GM21825 (cell line): ENCODE results near the gene PRMT1.

ENCODE experiments used
- ATAC-seq: cut with Tn5 transposase; IDR thresholded peaks from one replicate; pipeline ENCODE4 v1.9.1; 2021; ENCODE audit warnings: mild to moderate bottlenecking, moderate library complexity; ENCODE audit not compliant: unreplicated experiment

The PRMT1 gene

GRCh38 chr19:49687566-49688316 is 10.7 kb downstream of the PRMT1 start:
- no peak for ATAC-seq

- ATAC-seq: no peak
These were observed 11.6 kb downstream of the PRMT1 start for GRCh38 chr19:49688531-49689132.

GRCh38 chr19:49689133-49690078 is 12.3 kb downstream of the PRMT1 start, which contains the start of gene ADM5:
Gene ADM5 (plus strand): TSS chr19:49689594. CDS start chr19:49689838, 244 bp downstream.
- no peak for ATAC-seq

DNA sequence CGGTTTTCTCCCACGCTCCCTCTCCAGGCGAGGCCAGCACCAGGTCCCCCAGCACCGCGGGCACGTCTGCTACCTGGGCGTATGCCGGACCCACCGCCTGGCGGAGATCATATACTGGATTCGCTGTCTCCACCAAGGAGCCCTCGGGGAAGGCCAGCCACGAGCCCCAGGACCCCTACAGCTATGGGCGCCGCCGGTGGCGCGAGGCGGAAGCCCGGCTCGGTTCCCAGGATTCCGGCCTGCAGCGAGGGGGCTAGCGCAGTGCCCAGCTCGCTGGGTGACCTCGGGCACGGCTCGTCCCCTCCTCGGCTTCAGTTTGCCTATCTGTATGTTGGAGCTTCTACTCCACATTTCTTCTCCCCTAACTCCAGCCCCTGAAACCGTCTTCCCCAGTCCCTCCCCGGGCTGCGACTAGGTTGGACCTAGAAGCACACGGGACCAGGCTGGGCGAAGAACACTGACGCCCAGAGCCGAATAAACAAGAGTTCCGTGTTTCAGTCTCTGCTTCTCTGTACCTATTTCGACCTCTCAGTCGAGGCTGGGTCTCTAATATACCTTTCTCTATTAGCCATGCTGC is 13.1 kb downstream of the PRMT1 start:
- no peak for ATAC-seq

- ATAC-seq: no peak
These were observed 13.7 kb downstream of the PRMT1 start, which contains the start of gene CPT1C for GRCh38 chr19:49690656-49691242. Gene CPT1C (plus strand): TSS chr19:49691116. CDS start chr19:49692253, 1,137 bp downstream.

DNA sequence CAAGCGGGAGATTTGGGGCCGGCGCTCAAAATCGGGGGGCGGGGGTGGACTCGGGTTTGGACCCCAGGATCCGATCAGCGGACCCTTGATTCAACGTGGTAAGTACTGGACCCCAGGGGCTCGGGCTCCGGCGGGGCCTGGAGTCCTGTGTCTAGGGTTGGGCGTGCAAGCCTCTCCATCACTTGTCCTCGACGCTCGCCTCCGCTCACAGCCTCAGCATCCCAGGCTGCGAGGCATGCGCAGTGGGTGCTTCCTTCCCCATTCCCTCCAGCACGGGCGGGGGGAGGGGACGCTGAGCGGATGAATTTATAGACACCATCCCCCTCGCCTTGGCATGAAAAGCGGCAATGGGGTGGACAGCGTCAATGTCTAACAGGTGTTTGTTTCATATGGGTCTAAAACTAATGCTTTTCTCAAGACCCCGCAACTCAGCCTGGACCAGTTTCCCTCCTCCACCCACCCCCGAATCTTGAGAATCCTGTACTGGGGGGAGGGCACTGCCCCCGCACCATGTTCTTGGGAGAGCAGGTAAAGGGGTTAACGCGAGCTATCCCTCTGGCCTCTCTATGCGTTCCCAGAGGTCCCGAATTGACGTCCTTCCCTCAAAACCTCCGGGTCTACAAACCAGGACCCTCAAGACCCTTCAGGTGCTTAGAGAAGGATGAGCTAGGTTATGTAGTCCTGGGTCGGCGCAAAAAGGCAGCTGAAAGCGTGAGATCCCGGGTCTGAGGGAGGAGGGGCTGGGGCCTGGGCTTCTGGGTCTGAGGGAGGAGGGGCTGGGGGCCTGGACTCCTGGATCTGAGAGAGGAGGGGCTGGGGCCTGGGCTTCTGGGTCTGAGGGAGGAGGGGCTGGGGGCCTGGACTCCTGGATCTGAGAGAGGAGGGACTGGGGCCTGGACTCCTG is 14.4 kb downstream of the PRMT1 start:
- ATAC-seq: no peak

GRCh38 chr19:49692147-49692506 is 15.1 kb downstream of the PRMT1 start:
- ATAC-seq: no peak

- ATAC-seq: no peak
These were observed 19.0 kb downstream of the PRMT1 start for GRCh38 chr19:49696115-49696514.

DNA sequence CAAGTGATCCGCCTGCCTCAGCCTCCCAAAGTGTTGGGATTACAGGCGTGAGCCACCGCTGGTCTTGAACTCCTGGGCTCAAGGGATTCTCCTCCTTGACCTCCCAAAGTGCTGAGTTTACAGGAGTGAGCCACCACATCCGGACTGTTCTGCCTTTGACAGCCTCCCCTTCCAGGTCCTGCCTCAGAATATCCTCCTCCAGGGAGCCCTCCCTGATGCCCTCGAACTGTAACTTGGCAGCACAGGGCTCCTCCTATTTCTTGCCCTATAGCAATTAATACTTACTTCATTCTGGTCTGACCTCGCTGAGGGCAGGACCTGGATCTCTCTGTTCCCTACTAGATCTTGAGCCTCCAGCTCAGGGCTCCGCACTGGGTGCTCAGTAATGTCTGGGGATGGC is 19.8 kb downstream of the PRMT1 start:
- no peak for ATAC-seq

DNA sequence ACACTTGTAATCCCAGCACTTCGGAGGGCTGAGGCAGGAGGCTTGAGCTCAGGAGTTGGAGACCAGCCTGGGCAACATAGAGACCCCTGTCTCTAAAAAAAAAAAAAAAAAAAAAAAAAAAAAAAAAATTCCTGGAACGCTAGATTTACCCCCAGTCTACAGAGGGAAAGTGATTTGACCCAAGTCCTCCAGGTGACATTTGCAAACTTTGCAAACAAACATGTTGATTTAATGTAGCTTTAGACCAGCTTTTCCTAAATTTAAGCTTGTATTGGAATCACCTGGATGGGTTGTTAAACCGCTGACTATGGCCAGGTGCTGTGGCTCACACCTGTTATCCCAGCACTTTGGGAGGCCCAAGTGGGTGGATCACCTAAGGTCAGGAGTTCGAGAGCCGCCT is 22.3 kb downstream of the PRMT1 start:
- no peak for ATAC-seq

DNA sequence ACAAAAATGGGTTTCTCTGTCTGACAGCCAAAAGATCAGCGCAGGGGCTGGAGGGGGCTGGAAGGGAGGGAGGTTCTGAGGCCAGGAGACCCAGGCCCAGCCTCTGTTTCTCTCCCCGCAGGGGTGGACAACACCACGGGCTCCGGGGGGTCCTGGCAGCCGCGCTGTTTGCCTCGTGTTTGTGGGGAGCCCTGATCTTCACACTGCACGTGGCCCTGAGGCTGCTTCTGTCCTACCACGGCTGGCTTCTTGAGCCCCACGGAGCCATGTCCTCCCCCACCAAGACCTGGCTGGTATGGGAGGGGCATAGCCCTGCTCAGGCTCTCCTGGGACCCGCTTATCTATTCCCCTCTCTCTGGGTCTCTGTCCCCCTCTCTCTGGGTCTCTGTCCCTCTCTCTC is 23.5 kb downstream of the PRMT1 start:
- ATAC-seq: no peak

DNA sequence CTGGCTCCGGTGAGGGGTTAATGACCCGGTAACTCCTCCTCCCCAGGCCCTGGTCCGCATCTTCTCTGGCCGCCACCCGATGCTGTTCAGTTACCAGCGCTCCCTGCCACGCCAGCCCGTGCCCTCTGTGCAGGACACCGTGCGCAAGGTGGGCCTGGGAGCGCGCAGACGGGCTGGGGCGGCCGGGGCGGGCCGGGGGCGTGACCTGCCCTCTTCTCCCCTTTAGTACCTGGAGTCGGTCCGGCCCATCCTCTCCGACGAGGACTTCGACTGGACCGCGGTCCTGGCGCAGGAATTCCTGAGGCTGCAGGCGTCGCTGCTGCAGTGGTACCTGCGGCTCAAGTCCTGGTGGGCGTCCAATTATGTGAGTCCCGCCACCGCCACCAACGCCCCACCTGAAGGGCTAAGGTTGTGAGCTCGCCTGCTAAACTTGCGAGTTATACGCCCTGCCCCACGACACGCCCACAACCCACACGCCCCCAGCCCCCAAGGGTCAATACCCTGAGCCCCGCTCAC is 24.3 kb downstream of the PRMT1 start:
- no peak for ATAC-seq

GRCh38 chr19:49704888-49705642 is 28.0 kb downstream of the PRMT1 start:
- ATAC-seq: no peak

GRCh38 chr19:49705919-49706318 is 28.8 kb downstream of the PRMT1 start:
- no peak for ATAC-seq

GRCh38 chr19:49710372-49710951 is 33.4 kb downstream of the PRMT1 start:
- no peak for ATAC-seq

DNA sequence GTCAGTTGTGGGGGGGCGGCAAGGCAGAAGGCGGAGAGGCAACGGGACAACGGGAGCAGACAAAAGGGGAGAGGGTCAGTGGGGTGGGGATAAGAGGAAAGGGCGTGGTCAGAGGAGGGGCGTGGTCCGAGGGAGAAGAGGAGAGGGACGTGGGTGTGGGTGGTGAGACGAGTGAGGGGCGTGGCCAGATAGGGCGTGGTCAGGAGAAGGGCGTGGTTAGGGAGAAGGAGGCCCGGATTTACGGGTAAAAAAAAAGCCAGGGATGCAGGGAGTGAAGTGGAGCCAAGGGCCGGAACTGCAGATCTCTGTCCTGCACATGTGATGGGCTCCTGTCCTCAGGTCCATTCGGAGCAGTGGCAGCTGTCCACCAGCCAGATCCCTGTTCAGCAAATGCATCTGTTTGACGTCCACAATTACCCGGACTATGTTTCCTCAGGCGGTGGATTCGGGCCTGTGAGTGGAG is 35.4 kb downstream of the PRMT1 start:
- ATAC-seq: no peak

DNA sequence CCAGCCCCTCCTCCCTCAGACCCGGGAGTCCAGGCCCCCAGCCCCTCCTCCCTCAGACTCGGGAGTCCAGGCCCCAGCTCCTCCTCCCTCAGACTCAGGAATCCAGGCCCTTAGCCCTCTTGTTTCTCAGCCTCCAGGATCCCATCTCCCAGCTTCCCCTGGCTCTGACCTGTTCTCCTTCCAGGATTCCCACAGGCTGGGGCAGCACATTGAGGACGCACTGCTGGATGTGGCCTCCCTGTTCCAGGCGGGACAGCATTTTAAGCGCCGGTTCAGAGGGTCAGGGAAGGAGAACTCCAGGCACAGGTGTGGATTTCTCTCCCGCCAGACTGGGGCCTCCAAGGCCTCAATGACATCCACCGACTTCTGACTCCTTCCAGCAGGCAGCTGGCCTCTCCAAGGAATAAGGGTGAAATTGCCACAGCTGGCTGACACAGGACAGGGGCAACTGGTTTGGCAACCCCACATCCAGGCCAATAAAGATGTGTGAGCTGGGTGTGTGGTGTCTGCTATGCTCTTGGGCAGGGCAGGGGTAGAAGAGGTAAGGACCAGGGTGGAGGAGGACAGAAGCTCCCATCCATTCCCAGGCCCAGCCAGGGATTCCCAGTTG is 36.3 kb downstream of the PRMT1 start:
- no peak for ATAC-seq

- no peak for ATAC-seq
These were observed 39.1 kb downstream of the PRMT1 start for GRCh38 chr19:49716154-49716553.
